Testis (tissue), 3 donors: ENCODE results near the gene OXER1. TPM values are rescaled to one million over a fixed set of nuclear protein-coding genes. Genes with fewer than 3 reads are reported as not detected.
"Not testable (repeated sequence)": the region's sequence is repeated elsewhere in the genome, so short reads cannot be mapped to it uniquely, and the experiment has no call there.

ENCODE experiments used
- DNase-seq: peaks from one replicate; pipeline ENCODE4 v3.0.0-alpha.2; 2019
- H3K27ac ChIP-seq, 2 donors: fragments of 200-600 bp; sonication (generic); one replicate each; pipeline ENCODE4 v1.5.1; 2019
- H3K27me3 ChIP-seq: fragments of 200-600 bp; sonication (generic); one replicate; pipeline ENCODE4 v1.5.1; 2019
- H3K36me3 ChIP-seq: fragments of 200-600 bp; sonication (generic); one replicate; pipeline ENCODE4 v1.5.1; 2017; ENCODE audit warnings: low read depth; ENCODE audit errors: missing control alignments
- H3K4me1 ChIP-seq: fragments of 200-600 bp; sonication (generic); one replicate; pipeline ENCODE4 v1.5.1; 2019
- H3K4me3 ChIP-seq, 2 donors: fragments of 200-600 bp; sonication (generic); one replicate each; pipeline ENCODE4 v1.5.1; 2017 to 2019
- H3K9me3 ChIP-seq: fragments of 200-600 bp; sonication (generic); one replicate; pipeline ENCODE4 v1.5.1; 2017
- POLR2A ChIP-seq: fragments of 450-650 bp; IDR thresholded peaks from one replicate; pipeline ENCODE4 v1.6.1; 2017; ENCODE audit warnings: antibody characterized with exemption, mild to moderate bottlenecking, moderate library complexity
- WGBS, 2 donors: methylation state at CpG; one replicate each; pipeline ENCODE4 v1.1.5; 2018; 5-methylcytosine and 5-hydroxymethylcytosine counted together
- intact Hi-C: fragments of 100-400 bp; cut with DNase I; formaldehyde crosslinking; loops from one replicate; pipeline ENCODE4 v1.15.1; 2023; ENCODE audit warnings: low total_unique reads
- polyA plus RNA-seq: library from polyadenylated mRNA; stranded (reverse); fragments of 350-450 nt; fragmentation: Illumina TruSeq; extraction: RNeasy Lipid Tissue Mini Kit (QIAGEN cat#74804); gene quantifications from one replicate; pipeline ENCODE4 v1.2.3, GENCODE V29; 2014; ENCODE audit warnings: low read depth, low replicate concordance; ENCODE audit not compliant: insufficient read depth
- total RNA-seq, 2 donors: library from RNA; depleted of rRNA; stranded (reverse); fragments of >200 nt; gene quantifications; one replicate each; pipeline ENCODE4 v1.2.3, GENCODE V29; 2016
- TF ChIP-seq, protein P1 (sequence below), 3 experiments: fragments of 450-650 bp in 2 of 3; fragments of 200-600 bp in 1 of 3; sonication (generic) in 1 of 3; IDR thresholded peaks; one replicate each; pipeline ENCODE4 v1.5.1; 2016 to 2019; ENCODE audit warnings: antibody characterized with exemption in 3 of 3, mild to moderate bottlenecking in 2 of 3, moderate library complexity in 1 of 3

The OXER1 gene
- total and polyA plus RNA-seq, 3 donors from 2014 or later = 1.3 to 2.0 (median 1.3) TPM

GRCh38 chr2:42742740-42743658, 20.9 kb downstream of the OXER1 start:
- DNase-seq = no peak
- 59 to 62% methylated on average over 2 of the region's 2 CpGs for WGBS, 2 donors

GRCh38 chr2:42741140-42741539, 22.8 kb downstream of the OXER1 start:
- no peak for DNase-seq
- TF ChIP-seq, protein P1, sequence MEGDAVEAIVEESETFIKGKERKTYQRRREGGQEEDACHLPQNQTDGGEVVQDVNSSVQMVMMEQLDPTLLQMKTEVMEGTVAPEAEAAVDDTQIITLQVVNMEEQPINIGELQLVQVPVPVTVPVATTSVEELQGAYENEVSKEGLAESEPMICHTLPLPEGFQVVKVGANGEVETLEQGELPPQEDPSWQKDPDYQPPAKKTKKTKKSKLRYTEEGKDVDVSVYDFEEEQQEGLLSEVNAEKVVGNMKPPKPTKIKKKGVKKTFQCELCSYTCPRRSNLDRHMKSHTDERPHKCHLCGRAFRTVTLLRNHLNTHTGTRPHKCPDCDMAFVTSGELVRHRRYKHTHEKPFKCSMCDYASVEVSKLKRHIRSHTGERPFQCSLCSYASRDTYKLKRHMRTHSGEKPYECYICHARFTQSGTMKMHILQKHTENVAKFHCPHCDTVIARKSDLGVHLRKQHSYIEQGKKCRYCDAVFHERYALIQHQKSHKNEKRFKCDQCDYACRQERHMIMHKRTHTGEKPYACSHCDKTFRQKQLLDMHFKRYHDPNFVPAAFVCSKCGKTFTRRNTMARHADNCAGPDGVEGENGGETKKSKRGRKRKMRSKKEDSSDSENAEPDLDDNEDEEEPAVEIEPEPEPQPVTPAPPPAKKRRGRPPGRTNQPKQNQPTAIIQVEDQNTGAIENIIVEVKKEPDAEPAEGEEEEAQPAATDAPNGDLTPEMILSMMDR (IDR thresholded peaks at IDR 0.05) = no peak
- TF ChIP-seq POLR2A = no peak
- intact Hi-C loops = no loop called here
- Histone ChIP-seq H3K36me3 (no peaks in the 10 kb centered on the region), H3K4me3 (no peak overlapping the region), H3K9me3 (no peaks in the 10 kb centered on the region), H3K4me1 (no peaks in the 10 kb centered on the region), H3K27me3 (no peaks in the 10 kb centered on the region), H3K27ac (no peak overlapping the region)
- WGBS, 2 donors = 79 to 87% methylated on average over 3 of the region's 3 CpGs

More at GRCh38 chr2:42742740-42743658, 20.9 kb downstream of the OXER1 start:
- Histone ChIP-seq H3K4me3 (no peak overlapping the region), H3K9me3 (no peaks in the 10 kb centered on the region), H3K27ac (no peak overlapping the region), H3K36me3 (no peaks in the 10 kb centered on the region), H3K4me1 (no peaks in the 10 kb centered on the region), H3K27me3 (no peaks in the 10 kb centered on the region)
- TF ChIP-seq, protein P1 (IDR thresholded peaks at IDR 0.05) = no peak
- intact Hi-C loops = no loop called here

GRCh38 chr2:42736598-42737322, 27.2 kb downstream of the OXER1 start:
- Histone ChIP-seq H3K27ac (no peak overlapping the region), H3K9me3 (no peaks in the 10 kb centered on the region), H3K4me3 (no peak overlapping the region), H3K4me1 (no peaks in the 10 kb centered on the region), H3K36me3 (no peaks in the 10 kb centered on the region), H3K27me3 (no peaks in the 10 kb centered on the region)
- TF ChIP-seq POLR2A = no peak
- TF ChIP-seq, protein P1 (IDR thresholded peaks at IDR 0.05) = no peak
- no peak for DNase-seq
- intact Hi-C loops = no loop called here

DNA sequence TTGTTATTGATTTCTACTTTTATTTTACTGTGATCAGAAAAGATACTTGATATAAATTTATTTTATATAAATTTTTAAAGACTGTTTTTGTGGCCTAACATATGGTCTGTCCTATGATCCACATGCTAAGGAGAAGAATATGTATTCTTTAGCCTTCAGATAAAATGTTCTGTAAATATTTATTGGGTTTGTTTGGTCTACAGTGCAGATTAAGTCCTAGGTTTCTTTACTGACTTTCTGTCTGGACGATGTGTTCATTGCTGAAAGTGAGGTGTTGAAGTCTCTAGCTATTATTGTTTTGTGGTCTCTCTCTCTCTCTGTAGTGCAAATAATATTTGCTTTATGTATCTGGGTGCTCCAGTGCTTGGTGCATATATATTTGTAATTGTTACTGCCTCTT, 30.1 kb downstream of the OXER1 start:
- intact Hi-C loops = no loop called here
- DNase-seq = no peak
- Histone ChIP-seq H3K27ac (no peak overlapping the region), H3K4me3 (no peak overlapping the region), H3K9me3 (no peaks in the 10 kb centered on the region), H3K27me3 (no peaks in the 10 kb centered on the region), H3K36me3 (no peaks in the 10 kb centered on the region), H3K4me1 (no peaks in the 10 kb centered on the region)
- WGBS, 2 donors = 97 to 100% methylated on average over 1 of the region's 1 CpG
- no peak for TF ChIP-seq POLR2A
- TF ChIP-seq, protein P1 (IDR thresholded peaks at IDR 0.05) = no peak

- H3K36me3 ChIP-seq, H3K9me3 ChIP-seq, H3K4me1 ChIP-seq, H3K27ac ChIP-seq, intact Hi-C loops, H3K27me3 ChIP-seq, DNase-seq, H3K4me3 ChIP-seq: not testable (repeated sequence)
- WGBS, 2 donors = 92 to 94% methylated on average over 4 of the region's 4 CpGs
These were observed 32.6 kb downstream of the OXER1 start for GRCh38 chr2:42731316-42731715.
